H9 (cell line): ENCODE data around the gene LRRC27. TPM values are rescaled to one million over a fixed set of nuclear protein-coding genes. Genes with fewer than 3 reads are reported as not detected.

Experiments used
- DNase-seq: peaks from one replicate; pipeline ENCODE4 v3.0.0-alpha.2; 2017
- H2AFZ ChIP-seq: one replicate; pipeline ENCODE4 v1.6.1; 2013; ENCODE audit warnings: mild to moderate bottlenecking, low read length, control low read depth, moderate library complexity
- H2AK5ac ChIP-seq: 2 replicates; pipeline ENCODE4 v1.6.1; 2013; ENCODE audit warnings: low read length, control low read depth, mixed read lengths; ENCODE audit not compliant: insufficient read length
- H2BK120ac ChIP-seq: one replicate; pipeline ENCODE4 v1.6.1; 2013; ENCODE audit warnings: low read depth, mild to moderate bottlenecking, low read length, control low read depth, inconsistent platforms; ENCODE audit not compliant: poor library complexity, severe bottlenecking
- H2BK12ac ChIP-seq: 2 replicates; pipeline ENCODE4 v1.6.1; 2013; ENCODE audit warnings: low read length, control low read depth, mixed read lengths, low read depth; ENCODE audit not compliant: insufficient read length
- H2BK15ac ChIP-seq: 2 replicates; pipeline ENCODE4 v1.6.1; 2013; ENCODE audit warnings: low read depth, low read length, control low read depth
- H2BK20ac ChIP-seq: one replicate; pipeline ENCODE4 v1.6.1; 2013; ENCODE audit warnings: low read depth, mild to moderate bottlenecking, low read length, control low read depth, inconsistent platforms; ENCODE audit not compliant: poor library complexity, severe bottlenecking
- H2BK5ac ChIP-seq: 2 replicates; pipeline ENCODE4 v1.6.1; 2013; ENCODE audit warnings: low read length, control low read depth, mixed read lengths; ENCODE audit not compliant: insufficient read length
- H3K14ac ChIP-seq: 2 replicates; pipeline ENCODE4 v1.6.1; 2013; ENCODE audit warnings: low read length, control low read depth; ENCODE audit not compliant: insufficient read depth
- H3K18ac ChIP-seq: 2 replicates; pipeline ENCODE4 v1.6.1; 2013; ENCODE audit warnings: low read depth, mild to moderate bottlenecking, mixed read lengths, low read length, control low read depth; ENCODE audit not compliant: insufficient read length
- H3K23ac ChIP-seq: 2 replicates; pipeline ENCODE4 v1.6.1; 2013; ENCODE audit warnings: low read length, control low read depth, mixed read lengths, low read depth; ENCODE audit not compliant: insufficient read length
- H3K23me2 ChIP-seq: 2 replicates; pipeline ENCODE4 v1.6.1; 2013; ENCODE audit warnings: low read depth, mild to moderate bottlenecking, mixed read lengths, low read length, control low read depth; ENCODE audit not compliant: insufficient read length, poor library complexity, severe bottlenecking
- H3K27ac ChIP-seq: 2 replicates; pipeline ENCODE4 v1.5.1; 2013; ENCODE audit warnings: low read length, control low read depth, mixed read lengths, low read depth; ENCODE audit not compliant: insufficient read length
- H3K27me3 ChIP-seq: 2 replicates; pipeline ENCODE4 v1.6.1; 2013; ENCODE audit warnings: low read length, control low read depth, inconsistent platforms; ENCODE audit not compliant: insufficient read depth
- H3K4ac ChIP-seq: 2 replicates; pipeline ENCODE4 v1.6.1; 2013; ENCODE audit warnings: low read depth, mild to moderate bottlenecking, control low read depth, inconsistent platforms, low read length, moderate library complexity
- H3K4me1 ChIP-seq: 2 replicates; pipeline ENCODE4 v1.6.1; 2013; ENCODE audit warnings: low read length, control low read depth, inconsistent platforms; ENCODE audit not compliant: insufficient read depth
- H3K4me2 ChIP-seq: 2 replicates; pipeline ENCODE4 v1.6.1; 2013; ENCODE audit warnings: low read length, control low read depth, mixed read lengths; ENCODE audit not compliant: insufficient read length, insufficient read depth
- H3K56ac ChIP-seq: 2 replicates; pipeline ENCODE4 v1.6.1; 2013; ENCODE audit warnings: low read depth, mild to moderate bottlenecking, mixed read lengths, low read length, control low read depth; ENCODE audit not compliant: insufficient read length
- H3K79me1 ChIP-seq: 2 replicates; pipeline ENCODE4 v1.6.1; 2013; ENCODE audit warnings: low read depth, mild to moderate bottlenecking, moderate library complexity, low read length, control low read depth, inconsistent platforms; ENCODE audit not compliant: insufficient read depth, poor library complexity, severe bottlenecking
- H3K79me2 ChIP-seq: 2 replicates; pipeline ENCODE4 v1.6.1; 2013; ENCODE audit warnings: low read length, control low read depth, inconsistent platforms; ENCODE audit not compliant: insufficient read depth
- H3K9ac ChIP-seq: 2 replicates; pipeline ENCODE4 v1.6.1; 2013; ENCODE audit warnings: low read length, control low read depth, mixed read lengths; ENCODE audit not compliant: insufficient read length; ENCODE audit errors: extremely low read depth
- H3K9me3 ChIP-seq: one replicate; pipeline ENCODE4 v1.6.1; 2013; ENCODE audit warnings: low read depth, low read length, inconsistent platforms; ENCODE audit not compliant: control insufficient read depth
- H3T11ph ChIP-seq: one replicate; pipeline ENCODE4 v1.6.1; 2013; ENCODE audit warnings: mild to moderate bottlenecking, low read length, control low read depth, inconsistent platforms
- H4K20me1 ChIP-seq: one replicate; pipeline ENCODE4 v1.6.1; 2013; ENCODE audit not compliant: control insufficient read depth, insufficient read length, insufficient read depth
- H4K5ac ChIP-seq: 2 replicates; pipeline ENCODE4 v1.6.1; 2013; ENCODE audit warnings: low read depth, mild to moderate bottlenecking, mixed read lengths, low read length, control low read depth; ENCODE audit not compliant: insufficient read length
- H4K8ac ChIP-seq: replicated peaks from 2 replicates; pipeline ENCODE4 v1.6.1; 2013; ENCODE audit warnings: low read length, control low read depth, mixed read lengths, low read depth; ENCODE audit not compliant: insufficient read length
- H4K91ac ChIP-seq: 2 replicates; pipeline ENCODE4 v1.6.1; 2013; ENCODE audit warnings: low read depth, mild to moderate bottlenecking, moderate library complexity, mixed read lengths, low read length, control low read depth; ENCODE audit not compliant: insufficient read length
- H3K27ac Mint-ChIP-seq, 3 experiments: 2 replicates in 2 of 3; 3 replicates in 1 of 3; pipeline ENCODE4 v1.8.0; 2020 to 2021; ENCODE audit warnings: mixed read lengths in 3 of 3, mild to moderate bottlenecking in 1 of 3, moderate library complexity in 1 of 3
- H3K27me3 Mint-ChIP-seq: 2 replicates; pipeline ENCODE4 v1.8.0; 2021; ENCODE audit warnings: low read depth, mild to moderate bottlenecking, moderate library complexity, mixed read lengths
- H3K36me3 Mint-ChIP-seq, 3 experiments: 2 replicates in 2 of 3; 3 replicates in 1 of 3; pipeline ENCODE4 v1.8.0; 2020 to 2021; ENCODE audit warnings: low read depth in 3 of 3, mixed read lengths in 3 of 3; ENCODE audit not compliant: insufficient read depth in 1 of 3
- H3K4me1 Mint-ChIP-seq, 2 experiments: 2 replicates each; pipeline ENCODE4 v1.8.0; 2020; ENCODE audit warnings: mixed read lengths in 2 of 2
- H3K4me3 Mint-ChIP-seq, 2 experiments: 2 replicates in 1 of 2; 3 replicates in 1 of 2; pipeline ENCODE4 v1.8.0; 2020 to 2021; ENCODE audit warnings: mild to moderate bottlenecking in 2 of 2, mixed read lengths in 2 of 2, moderate library complexity in 1 of 2
- H3K9me3 Mint-ChIP-seq, 2 experiments: 2 replicates in 1 of 2; 3 replicates in 1 of 2; pipeline ENCODE4 v1.8.0; 2020; ENCODE audit warnings: mild to moderate bottlenecking in 2 of 2, mixed read lengths in 2 of 2, moderate library complexity in 1 of 2
- WGBS: extraction: QIAGEN DNeasy Blood & Tissue Kit; methylation state at CpG from one replicate; pipeline ENCODE4 v1.1.7; 2013; ENCODE audit warnings: missing lambda C conversion rate, low lambda C conversion rate, mixed read lengths; ENCODE audit not compliant: insufficient read length; ENCODE audit errors: extremely low coverage; 5-methylcytosine and 5-hydroxymethylcytosine counted together
- total RNA-seq: library from RNA; stranded (reverse); gene quantifications from 2 replicates; pipeline ENCODE4 v1.2.1, GENCODE V29; 2021
- TF ChIP-seq, protein P1 (sequence below): fragments of 200-600 bp; sonication (generic); conservative IDR thresholded peaks from 3 replicates; pipeline ENCODE4 v1.8.0; 2021; ENCODE audit warnings: antibody characterized with exemption, mild to moderate bottlenecking

Gene LRRC27
- total RNA-seq, 1 experiment from 2014 or later: 2.7 TPM

DNA sequence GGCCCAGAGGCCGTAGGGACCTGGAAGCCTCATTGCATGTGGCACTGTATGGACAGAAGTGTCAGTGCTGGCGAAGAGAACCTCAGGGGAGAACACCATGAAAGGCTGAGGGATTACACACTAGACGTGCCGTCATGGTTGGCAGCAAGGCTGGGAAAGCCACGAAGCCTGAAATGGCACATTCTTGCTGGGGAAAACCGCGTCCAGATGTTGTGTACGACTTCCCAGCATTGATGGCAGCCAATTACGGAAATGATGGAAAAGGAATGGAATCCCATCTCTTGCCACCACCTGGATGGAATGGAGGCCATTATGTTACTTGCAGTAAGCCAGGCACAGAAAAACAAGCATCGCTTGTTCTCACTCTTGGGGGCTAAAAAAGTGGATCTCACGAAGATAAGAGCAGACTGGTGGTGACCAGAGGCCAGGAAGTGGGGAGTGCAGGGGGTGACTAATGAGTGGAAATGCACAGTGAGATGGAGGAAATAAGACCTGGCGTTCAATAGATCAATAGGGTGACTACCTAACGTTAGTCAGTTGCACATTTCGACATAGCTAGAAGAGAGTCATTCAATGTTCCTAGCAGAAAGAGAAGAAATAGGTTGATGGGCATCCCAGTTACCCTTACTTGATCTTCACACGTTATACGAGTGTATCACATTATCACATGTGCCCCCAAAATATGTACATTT lies 50.4 kb downstream of the LRRC27 start:
- DNase-seq: no peak
- Histone ChIP-seq H3K79me1 (no peaks in the 10 kb centered on the region), H3K23ac (no peak overlapping the region), H2BK12ac (no peak overlapping the region), H3T11ph (no peak overlapping the region), H3K18ac (no peak overlapping the region), H3K4ac (no peak overlapping the region), H3K79me2 (no peaks in the 10 kb centered on the region), H3K4me1 (no peaks in the 10 kb centered on the region), H4K8ac (no peak overlapping the region), H2BK15ac (no peak overlapping the region), H3K9me3 (no peaks in the 10 kb centered on the region), H3K9ac (no peak overlapping the region), H3K27ac (no peak overlapping the region), H3K4me2 (no peak overlapping the region), H2AK5ac (no peak overlapping the region), H2BK5ac (no peak overlapping the region), H2AFZ (no peak overlapping the region), H4K5ac (no peak overlapping the region), H4K20me1 (no peaks in the 10 kb centered on the region), H3K23me2 (no peaks in the 10 kb centered on the region), H3K56ac (no peak overlapping the region), H2BK20ac (no peak overlapping the region), H3K14ac (no peak overlapping the region), H4K91ac (no peak overlapping the region), H3K27me3 (no peaks in the 10 kb centered on the region), H2BK120ac (no peak overlapping the region)
- TF ChIP-seq, protein P1, sequence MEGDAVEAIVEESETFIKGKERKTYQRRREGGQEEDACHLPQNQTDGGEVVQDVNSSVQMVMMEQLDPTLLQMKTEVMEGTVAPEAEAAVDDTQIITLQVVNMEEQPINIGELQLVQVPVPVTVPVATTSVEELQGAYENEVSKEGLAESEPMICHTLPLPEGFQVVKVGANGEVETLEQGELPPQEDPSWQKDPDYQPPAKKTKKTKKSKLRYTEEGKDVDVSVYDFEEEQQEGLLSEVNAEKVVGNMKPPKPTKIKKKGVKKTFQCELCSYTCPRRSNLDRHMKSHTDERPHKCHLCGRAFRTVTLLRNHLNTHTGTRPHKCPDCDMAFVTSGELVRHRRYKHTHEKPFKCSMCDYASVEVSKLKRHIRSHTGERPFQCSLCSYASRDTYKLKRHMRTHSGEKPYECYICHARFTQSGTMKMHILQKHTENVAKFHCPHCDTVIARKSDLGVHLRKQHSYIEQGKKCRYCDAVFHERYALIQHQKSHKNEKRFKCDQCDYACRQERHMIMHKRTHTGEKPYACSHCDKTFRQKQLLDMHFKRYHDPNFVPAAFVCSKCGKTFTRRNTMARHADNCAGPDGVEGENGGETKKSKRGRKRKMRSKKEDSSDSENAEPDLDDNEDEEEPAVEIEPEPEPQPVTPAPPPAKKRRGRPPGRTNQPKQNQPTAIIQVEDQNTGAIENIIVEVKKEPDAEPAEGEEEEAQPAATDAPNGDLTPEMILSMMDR: no peak
- H3K27me3 Mint-ChIP-seq: peaks cover 14% of the 10 kb centered on the region
- H3K4me3 Mint-ChIP-seq: no peak overlapping the region
- peaks cover 2 to 3% of the 10 kb centered on the region in 2 experiments; a peak in 3 of 5 replicates for H3K9me3 Mint-ChIP-seq
- WGBS: no CpG with 5 or more reads among the region's 16 CpGs
- peaks cover 2 to 5% (median 2%) of the 10 kb centered on the region in 3 experiments; a peak in 4 of 7 replicates for H3K36me3 Mint-ChIP-seq
- no peak overlapping the region for H3K27ac Mint-ChIP-seq
- peaks cover 3 to 8% of the 10 kb centered on the region in 2 experiments; a peak in 2 of 4 replicates for H3K4me1 Mint-ChIP-seq
